Activated CD8-positive, alpha-beta T cell treated with anti-CD3 and anti-CD28 coated beads, Interleukin-2, amount 10 ng/mL, durations not matched to agents 7 days and 5 days (primary cell): Measurements from ENCODE around the gene BAIAP2. TPM values are rescaled to one million over a fixed set of nuclear protein-coding genes. Genes with fewer than 3 reads are reported as not detected.
"Not testable (repeated sequence)": the region's sequence is repeated elsewhere in the genome, so short reads cannot be mapped to it uniquely, and the experiment has no call there.

ENCODE experiments used
- ATAC-seq: fragments of 150-1000 bp; cut with Tn5 transposase; one replicate; pipeline ENCODE4 v1.10.0; 2021; ENCODE audit warnings: moderate library complexity
- CTCF ChIA-PET: fragments of 350-600 bp; sonication (Branson Sonifier 250); formaldehyde crosslinking; loops from one replicate; lab custom pipeline; 2021; ENCODE audit warnings: antibody characterized with exemption; lab: Charles Lee
- POLR2A ChIA-PET: fragments of 350-600 bp; sonication (Branson Sonifier 250); formaldehyde crosslinking; loops from one replicate; lab custom pipeline; 2021; ENCODE audit warnings: antibody characterized with exemption; lab: Charles Lee
- DNase-seq: peaks from one replicate; pipeline ENCODE4 v3.0.0-alpha.2; 2020
- H3K27ac Mint-ChIP-seq: one replicate; pipeline ENCODE4 v1.8.0; 2021; ENCODE audit warnings: mild to moderate bottlenecking, mixed read lengths
- H3K27me3 Mint-ChIP-seq: one replicate; pipeline ENCODE4 v1.8.0; 2021; ENCODE audit warnings: low read depth, mixed read lengths
- H3K36me3 Mint-ChIP-seq: one replicate; pipeline ENCODE4 v1.8.0; 2021; ENCODE audit warnings: low read depth, mixed read lengths
- H3K4me1 Mint-ChIP-seq: one replicate; pipeline ENCODE4 v1.8.0; 2021; ENCODE audit warnings: low read depth, mixed read lengths
- H3K4me3 Mint-ChIP-seq: one replicate; pipeline ENCODE4 v1.8.0; 2021; ENCODE audit warnings: mild to moderate bottlenecking, mixed read lengths
- H3K9me3 Mint-ChIP-seq: one replicate; pipeline ENCODE4 v1.8.0; 2022; ENCODE audit warnings: mixed read lengths; ENCODE audit not compliant: insufficient read depth
- total RNA-seq, 2 experiments: library from RNA; stranded (reverse); gene quantifications; one replicate each; pipeline ENCODE4 v1.2.3, GENCODE V29; 2021

The BAIAP2 gene
- total RNA-seq, 2 experiments from 2014 or later: 5.0 to 5.8 TPM

- no peak overlapping the region for H3K27ac Mint-ChIP-seq
- ChIA-PET CTCF (no interaction called here), POLR2A (no interaction called here)
- no peaks in the 10 kb centered on the region for H3K4me1 Mint-ChIP-seq
- no peak for ATAC-seq
- H3K4me3 Mint-ChIP-seq: no peak overlapping the region
- no peaks in the 10 kb centered on the region for H3K27me3 Mint-ChIP-seq
- H3K36me3 Mint-ChIP-seq: no peaks in the 10 kb centered on the region
- DNase-seq: no peak
- no peaks in the 10 kb centered on the region for H3K9me3 Mint-ChIP-seq
Observed at GRCh38 chr17:81153340-81153803, 118.4 kb downstream of the BAIAP2 start.

- POLR2A ChIA-PET, H3K36me3 Mint-ChIP-seq, DNase-seq, ATAC-seq, H3K27ac Mint-ChIP-seq, H3K9me3 Mint-ChIP-seq, H3K4me1 Mint-ChIP-seq, H3K4me3 Mint-ChIP-seq, H3K27me3 Mint-ChIP-seq, CTCF ChIA-PET: not testable (repeated sequence)
Observed at GRCh38 chr17:81154016-81154415, 119.1 kb downstream of the BAIAP2 start.

DNA sequence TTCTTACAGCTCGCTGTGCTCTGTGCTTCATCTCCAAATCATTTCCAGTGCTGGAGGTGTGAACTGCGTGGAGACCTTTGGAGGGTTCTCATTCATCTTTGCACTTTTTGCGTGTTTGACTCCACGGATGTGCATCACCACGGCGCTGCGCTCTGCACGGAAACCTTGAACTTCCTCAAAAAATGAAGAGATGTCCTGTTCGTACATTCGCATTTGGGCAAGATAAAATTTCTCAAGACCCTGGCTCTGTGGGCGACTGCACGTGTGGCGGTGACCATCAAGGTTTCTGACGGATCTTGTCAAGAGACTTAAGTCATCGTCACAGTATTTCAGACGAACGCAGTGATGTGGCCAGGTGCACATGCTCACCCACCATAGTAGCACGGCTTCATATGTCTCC, 120.0 kb downstream of the BAIAP2 start:
- no peaks in the 10 kb centered on the region for H3K9me3 Mint-ChIP-seq
- H3K4me3 Mint-ChIP-seq: no peak overlapping the region
- ATAC-seq (no peak), DNase-seq (no peak)
- no peaks in the 10 kb centered on the region for H3K36me3 Mint-ChIP-seq
- CTCF ChIA-PET: no interaction called here
- no peaks in the 10 kb centered on the region for H3K27me3 Mint-ChIP-seq
- POLR2A ChIA-PET: no interaction called here
- peaks cover 1% of the 10 kb centered on the region for H3K4me1 Mint-ChIP-seq
- no peak overlapping the region for H3K27ac Mint-ChIP-seq

- Mint-ChIP-seq H3K27ac (no peak overlapping the region), H3K9me3 (no peaks in the 10 kb centered on the region), H3K36me3 (no peaks in the 10 kb centered on the region), H3K27me3 (no peaks in the 10 kb centered on the region), H3K4me1 (peaks cover 5% of the 10 kb centered on the region), H3K4me3 (no peak overlapping the region)
- ChIA-PET POLR2A (no interaction called here), CTCF (no interaction called here)
- DNase-seq (no peak), ATAC-seq (no peak)
Observed at GRCh38 chr17:81156866-81157805, 122.2 kb downstream of the BAIAP2 start.

GRCh38 chr17:81157848-81158687, 123.1 kb downstream of the BAIAP2 start:
- CTCF ChIA-PET: no interaction called here
- H3K4me3 Mint-ChIP-seq: no peak overlapping the region
- ATAC-seq (no peak), DNase-seq (no peak)
- no peaks in the 10 kb centered on the region for H3K27me3 Mint-ChIP-seq
- H3K4me1 Mint-ChIP-seq: peaks cover 5% of the 10 kb centered on the region
- POLR2A ChIA-PET: no interaction called here
- H3K9me3 Mint-ChIP-seq: no peaks in the 10 kb centered on the region
- H3K36me3 Mint-ChIP-seq: no peaks in the 10 kb centered on the region
- H3K27ac Mint-ChIP-seq: no peak overlapping the region

GRCh38 chr17:81158688-81159590, 124.0 kb downstream of the BAIAP2 start:
- H3K4me1 Mint-ChIP-seq: peaks cover 5% of the 10 kb centered on the region
- no peak overlapping the region for H3K4me3 Mint-ChIP-seq
- ATAC-seq: no peak
- ChIA-PET CTCF (no interaction called here), POLR2A (no interaction called here)
- H3K27ac Mint-ChIP-seq: no peak overlapping the region
- H3K9me3 Mint-ChIP-seq: no peaks in the 10 kb centered on the region
- H3K27me3 Mint-ChIP-seq: no peaks in the 10 kb centered on the region
- no peaks in the 10 kb centered on the region for H3K36me3 Mint-ChIP-seq
- DNase-seq: no peak

DNA sequence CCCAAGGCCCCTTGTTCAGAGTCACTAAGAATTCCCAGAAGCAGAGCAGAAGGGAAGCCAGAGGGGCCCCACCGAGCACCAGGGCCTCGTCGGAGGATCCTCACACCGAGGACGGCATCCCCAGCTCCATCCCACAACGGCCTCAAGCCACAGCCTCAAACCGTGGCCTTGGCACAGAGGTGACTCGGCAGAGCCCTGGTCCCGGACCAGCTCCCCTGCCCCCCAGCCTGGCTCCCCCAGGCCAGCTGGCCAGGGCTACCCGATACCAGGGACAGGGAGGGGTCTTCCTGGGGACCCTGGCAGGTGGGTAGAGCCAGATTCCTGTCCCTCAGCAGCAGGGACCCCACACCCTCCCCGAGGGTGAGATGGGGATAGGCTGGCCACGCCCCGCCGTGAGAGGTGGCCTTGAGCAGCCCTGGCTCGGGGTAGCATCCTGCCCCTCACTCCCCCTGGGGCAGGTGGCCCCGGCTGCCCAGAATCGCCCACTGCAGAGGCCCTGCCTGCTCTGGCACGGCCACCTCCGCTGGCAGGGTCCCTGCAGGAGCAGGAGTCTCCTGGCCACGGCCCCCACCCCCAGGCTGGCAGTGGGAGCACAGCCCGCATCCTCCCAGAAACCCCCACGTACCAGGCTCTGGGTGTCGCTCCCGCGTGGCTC, 124.8 kb downstream of the BAIAP2 start:
- DNase-seq (no peak), ATAC-seq (peak; percentile 10)
- no peaks in the 10 kb centered on the region for H3K36me3 Mint-ChIP-seq
- CTCF ChIA-PET: no interaction called here
- peaks cover 5% of the 10 kb centered on the region for H3K4me1 Mint-ChIP-seq
- no peaks in the 10 kb centered on the region for H3K9me3 Mint-ChIP-seq
- no peak overlapping the region for H3K4me3 Mint-ChIP-seq
- POLR2A ChIA-PET: no interaction called here
- H3K27me3 Mint-ChIP-seq: peaks cover 2% of the 10 kb centered on the region
- no peak overlapping the region for H3K27ac Mint-ChIP-seq

DNA sequence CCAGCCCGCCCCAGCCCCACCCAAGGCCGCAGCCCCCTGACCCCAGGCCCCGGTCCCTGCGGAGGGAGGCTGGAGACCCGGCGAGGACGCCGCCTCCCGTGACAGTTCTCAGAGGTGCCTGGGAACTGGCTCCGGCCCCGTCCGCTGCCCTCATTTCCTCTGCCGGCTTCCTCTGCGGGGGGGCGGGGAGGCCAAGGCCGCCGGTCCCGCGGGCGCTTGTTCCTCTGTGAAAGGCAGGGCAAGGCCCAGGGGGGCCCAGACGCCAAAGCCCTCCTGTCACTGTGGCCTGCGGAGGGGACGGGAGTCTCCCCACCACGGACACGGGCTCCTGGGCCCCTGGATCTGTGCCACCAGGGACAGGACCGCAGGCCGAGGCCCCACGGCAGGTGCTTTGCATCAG, 125.4 kb downstream of the BAIAP2 start:
- Mint-ChIP-seq H3K36me3 (no peaks in the 10 kb centered on the region), H3K4me1 (peaks cover 5% of the 10 kb centered on the region), H3K27ac (peak overlapping the region; percentile 25), H3K4me3 (no peak overlapping the region), H3K9me3 (no peaks in the 10 kb centered on the region), H3K27me3 (peaks cover 3% of the 10 kb centered on the region)
- ATAC-seq: peak; percentile 63
- peak; percentile 42 for DNase-seq
- POLR2A ChIA-PET: no interaction called here
- CTCF ChIA-PET: no interaction called here

GRCh38 chr17:81160747-81161453, 125.9 kb downstream of the BAIAP2 start:
- Mint-ChIP-seq H3K4me3 (no peak overlapping the region), H3K27me3 (peaks cover 3% of the 10 kb centered on the region), H3K4me1 (peaks cover 5% of the 10 kb centered on the region), H3K36me3 (no peaks in the 10 kb centered on the region), H3K9me3 (no peaks in the 10 kb centered on the region), H3K27ac (peak overlapping the region; percentile 25)
- no peak for ATAC-seq
- ChIA-PET POLR2A (no interaction called here), CTCF (no interaction called here)
- no peak for DNase-seq

DNA sequence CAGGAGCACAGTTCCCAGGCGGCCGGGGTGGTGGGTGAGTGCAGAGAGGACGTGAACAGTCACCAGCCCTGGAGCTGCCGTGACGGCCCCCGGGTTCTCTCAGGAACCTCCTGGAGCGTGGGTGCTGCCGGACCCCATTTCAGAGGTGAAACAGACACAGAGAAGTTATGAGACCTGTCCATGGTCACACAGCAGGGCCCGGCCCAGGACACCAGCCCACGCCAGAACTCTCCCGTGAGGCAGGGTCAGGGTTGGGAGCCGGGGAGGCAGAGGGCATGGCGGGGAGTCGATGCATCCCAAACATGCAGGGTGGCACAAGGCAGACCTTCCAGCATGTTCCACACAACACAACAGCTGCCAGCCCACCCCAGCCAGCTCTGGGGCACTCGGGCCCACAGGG, 126.6 kb downstream of the BAIAP2 start:
- Mint-ChIP-seq H3K27ac (no peak overlapping the region), H3K27me3 (peaks cover 3% of the 10 kb centered on the region), H3K9me3 (no peaks in the 10 kb centered on the region), H3K4me3 (no peak overlapping the region), H3K4me1 (peaks cover 5% of the 10 kb centered on the region), H3K36me3 (no peaks in the 10 kb centered on the region)
- DNase-seq (no peak), ATAC-seq (no peak)
- ChIA-PET POLR2A (no interaction called here), CTCF (no interaction called here)
